Ectodermal cell (in vitro differentiated cells): Measurements from ENCODE around the gene NPIPB12. TPM values are rescaled to one million over a fixed set of nuclear protein-coding genes. Genes with fewer than 3 reads are reported as not detected.
"Not testable (repeated sequence)": the region's sequence is repeated elsewhere in the genome, so short reads cannot be mapped to it uniquely, and the experiment has no call there.

Source experiments
- H3K27ac ChIP-seq: 2 replicates; pipeline ENCODE4 v1.7.0; 2013; ENCODE audit warnings: mild to moderate bottlenecking, low read depth, low read length; ENCODE audit not compliant: insufficient read depth, poor library complexity, severe bottlenecking
- H3K27me3 ChIP-seq: 2 replicates; pipeline ENCODE4 v1.7.0; 2013; ENCODE audit warnings: mild to moderate bottlenecking, low read length; ENCODE audit not compliant: insufficient read depth, control insufficient read depth, poor library complexity, severe bottlenecking
- H3K36me3 ChIP-seq: one replicate; pipeline ENCODE4 v1.7.0; 2013; ENCODE audit warnings: low read length; ENCODE audit not compliant: control insufficient read depth, insufficient read depth
- H3K4me1 ChIP-seq: one replicate; pipeline ENCODE4 v1.7.0; 2013; ENCODE audit warnings: low read length; ENCODE audit not compliant: control insufficient read depth, insufficient read depth
- H3K4me3 ChIP-seq: 2 replicates; pipeline ENCODE4 v1.7.0; 2013; ENCODE audit warnings: low read depth, low read length, control low read depth; ENCODE audit not compliant: insufficient read depth
- H3K9me3 ChIP-seq: 2 replicates; pipeline ENCODE4 v1.7.0; 2013; ENCODE audit warnings: mild to moderate bottlenecking, low read length, moderate library complexity; ENCODE audit not compliant: control insufficient read depth
- WGBS, 2 experiments: methylation state at CpG; one replicate each; pipeline ENCODE4 v1.1.7; 2013; ENCODE audit warnings: missing lambda C conversion rate in 2 of 2; 5-methylcytosine and 5-hydroxymethylcytosine counted together
- polyA plus RNA-seq, 4 experiments: library from polyadenylated mRNA; stranded (reverse); fragments of 50-300 nt; gene quantifications; one replicate each; pipeline ENCODE4 v1.2.3, GENCODE V29; 2013

The NPIPB12 gene
- 27.5 TPM for polyA plus RNA-seq (2013, experiment 1 of 4)
- 30.0 TPM for polyA plus RNA-seq (2013, experiment 2 of 4)
- polyA plus RNA-seq (2013, experiment 3 of 4): 26.6 TPM
- polyA plus RNA-seq (2013, experiment 4 of 4): 35.0 TPM

DNA sequence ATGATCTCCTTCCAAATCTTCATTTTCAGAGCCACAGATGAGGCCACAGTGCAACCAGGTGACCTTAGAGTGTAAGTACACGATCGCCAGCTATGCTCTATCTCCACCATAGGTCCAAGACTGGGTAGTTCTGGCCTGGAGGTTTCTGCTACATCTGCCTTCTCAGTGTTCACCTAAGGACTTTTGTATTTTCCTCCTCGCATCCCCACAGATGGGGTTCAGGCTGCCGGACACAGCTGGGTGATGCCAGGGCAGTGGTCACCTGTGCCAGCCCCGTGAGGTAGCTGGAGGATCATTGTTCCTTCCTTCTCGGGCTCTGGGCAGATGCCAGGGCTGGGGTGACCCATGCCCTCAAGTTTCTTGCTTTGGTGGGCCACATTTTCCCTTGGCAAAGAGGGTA lies at the start of gene NPIPB12:
Gene NPIPB12, minus strand, starts transcription at position 101 of the 400 bp plus-strand sequence.
- H3K36me3 ChIP-seq, H3K4me3 ChIP-seq, H3K27ac ChIP-seq, H3K9me3 ChIP-seq, H3K4me1 ChIP-seq, H3K27me3 ChIP-seq: not testable (repeated sequence)
- no CpG with 5 or more reads among the region's 6 CpGs for WGBS, 2 experiments

DNA sequence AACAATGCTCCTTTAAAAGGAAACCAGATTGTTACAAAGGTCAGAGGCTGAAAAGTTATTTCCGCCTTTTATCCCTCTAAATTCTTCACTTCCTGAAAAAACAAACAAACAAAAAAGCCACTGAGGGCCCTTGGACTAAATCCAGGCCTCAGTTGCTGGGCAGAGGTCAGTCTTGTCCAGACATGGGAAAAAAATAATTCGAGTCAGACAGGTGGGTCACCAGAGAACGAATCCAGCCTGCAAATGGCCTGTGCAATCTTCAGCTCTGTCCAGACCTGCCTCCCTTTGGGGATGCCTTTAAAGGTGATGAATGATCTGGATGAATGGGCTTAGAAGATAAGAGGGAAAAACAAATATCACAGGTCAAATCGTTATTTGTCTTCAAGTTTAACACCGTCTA lies 15.3 kb upstream of the NPIPB12 start:
- not testable (repeated sequence) for H3K4me1 ChIP-seq, H3K36me3 ChIP-seq, H3K27ac ChIP-seq, H3K4me3 ChIP-seq, H3K27me3 ChIP-seq, H3K9me3 ChIP-seq
- WGBS, 2 experiments: 88 to 100% methylated on average over 1 of the region's 5 CpGs

DNA sequence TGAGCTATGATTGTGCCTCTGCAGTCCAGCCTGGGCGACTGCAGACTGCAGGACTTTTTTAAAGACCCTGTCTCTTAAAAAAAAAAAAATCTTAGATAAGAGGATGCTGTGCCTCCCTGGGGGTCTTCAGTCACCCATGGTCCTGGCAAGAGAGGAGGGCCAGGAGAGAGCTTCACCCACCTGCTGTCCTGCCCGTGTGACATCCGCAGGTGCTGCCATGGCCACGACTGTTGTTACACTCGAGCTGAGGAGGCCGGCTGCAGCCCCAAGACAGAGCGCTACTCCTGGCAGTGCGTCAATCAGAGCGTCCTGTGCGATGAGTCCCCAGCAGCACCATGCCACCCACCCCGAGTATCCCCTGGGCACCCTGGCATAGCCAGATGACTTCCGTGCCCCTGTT lies 23.9 kb downstream of the NPIPB12 start:
- H3K4me3 ChIP-seq, H3K27ac ChIP-seq, H3K27me3 ChIP-seq, H3K36me3 ChIP-seq, H3K4me1 ChIP-seq, H3K9me3 ChIP-seq: not testable (repeated sequence)
- WGBS, 2 experiments: 92 to 98% methylated on average over 3 to 4 of the region's 12 CpGs

DNA sequence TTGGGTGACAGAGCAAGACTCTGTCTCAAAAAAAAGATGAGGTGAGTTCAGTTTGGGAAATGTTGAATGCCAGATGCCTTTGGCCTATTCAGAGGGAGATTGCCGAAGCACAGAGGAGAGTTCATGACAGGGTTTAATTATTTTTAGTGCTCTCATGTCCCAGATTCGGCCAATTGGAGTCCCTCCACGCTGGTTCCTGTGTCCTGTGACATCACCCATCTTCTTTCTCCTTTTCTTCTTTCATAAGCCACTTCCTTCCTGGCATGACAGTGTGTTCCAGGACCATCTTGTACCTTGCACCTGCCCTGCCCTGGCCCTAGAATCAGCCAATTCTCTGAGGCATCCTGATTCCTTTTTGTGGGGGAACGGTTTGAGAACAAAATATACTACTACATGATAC lies 34.1 kb downstream of the NPIPB12 start:
- H3K27ac ChIP-seq: not testable (repeated sequence)
- no CpG with 5 or more reads among the region's 4 CpGs for WGBS, 2 experiments

DNA sequence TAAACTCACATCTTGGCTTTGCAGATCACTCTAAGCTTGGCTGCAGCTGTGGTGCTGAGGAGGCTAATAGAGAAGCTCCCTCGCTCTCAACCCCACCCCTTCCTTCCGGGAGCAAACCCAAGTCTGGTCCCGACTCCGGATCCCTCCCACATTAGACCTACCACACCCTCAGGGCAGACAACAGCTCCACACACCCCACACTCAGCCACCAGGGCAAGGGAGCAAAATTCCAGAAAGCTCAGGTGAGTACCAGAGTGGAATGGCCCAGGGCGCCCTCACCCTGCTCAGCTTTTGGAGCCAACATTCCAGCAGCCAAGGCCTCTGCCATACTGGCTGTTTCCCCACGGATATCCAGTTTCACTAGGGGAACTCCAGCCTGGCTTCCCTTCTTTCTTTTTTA lies 36.5 kb downstream of the NPIPB12 start:
- H3K27me3 ChIP-seq, H3K9me3 ChIP-seq, H3K4me1 ChIP-seq, H3K27ac ChIP-seq, H3K4me3 ChIP-seq, H3K36me3 ChIP-seq: not testable (repeated sequence)
- WGBS, 2 experiments: 81 to 86% methylated on average over 5 of the region's 6 CpGs

More for the DNA sequence above, 34.1 kb downstream of the NPIPB12 start:
- H3K4me1 ChIP-seq, H3K9me3 ChIP-seq, H3K36me3 ChIP-seq, H3K27me3 ChIP-seq, H3K4me3 ChIP-seq: not testable (repeated sequence)

DNA sequence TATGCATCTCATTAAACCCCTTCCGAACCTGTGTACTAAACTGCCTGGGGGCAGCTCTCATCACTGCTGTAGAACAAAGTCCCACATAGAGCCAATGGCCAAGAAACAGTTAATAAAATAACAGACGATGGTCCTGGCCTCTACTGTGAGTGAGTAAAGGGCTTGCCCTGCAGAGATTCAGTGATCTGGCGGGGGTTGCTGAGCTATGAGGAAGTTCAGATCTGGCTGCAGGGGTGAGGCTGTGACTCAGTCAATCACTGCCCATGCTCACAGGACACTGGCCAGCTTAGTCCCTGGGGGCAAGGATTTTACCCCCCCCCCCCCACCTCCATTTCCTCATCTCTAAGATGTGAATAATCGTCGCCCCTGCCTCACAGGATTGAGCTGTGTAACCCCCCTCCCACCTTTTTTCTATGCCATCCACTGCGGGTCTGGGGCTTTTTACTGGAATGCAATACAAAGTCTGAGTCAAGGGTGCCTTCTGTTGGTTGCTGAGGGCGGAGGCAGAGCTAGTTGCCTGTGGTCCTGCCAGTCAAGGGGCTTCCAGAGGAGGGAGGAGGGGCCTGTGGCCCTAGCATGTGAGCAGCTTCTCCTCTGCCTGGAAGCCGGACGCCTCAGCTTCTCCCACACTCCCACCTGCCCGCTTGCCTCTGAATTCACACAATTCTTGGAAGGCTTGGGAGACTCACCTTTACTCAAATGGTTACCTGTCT lies 38.4 kb downstream of the NPIPB12 start:
- not testable (repeated sequence) for H3K4me3 ChIP-seq, H3K27me3 ChIP-seq
- no CpG with 5 or more reads among the region's 10 CpGs for WGBS, 2 experiments

DNA sequence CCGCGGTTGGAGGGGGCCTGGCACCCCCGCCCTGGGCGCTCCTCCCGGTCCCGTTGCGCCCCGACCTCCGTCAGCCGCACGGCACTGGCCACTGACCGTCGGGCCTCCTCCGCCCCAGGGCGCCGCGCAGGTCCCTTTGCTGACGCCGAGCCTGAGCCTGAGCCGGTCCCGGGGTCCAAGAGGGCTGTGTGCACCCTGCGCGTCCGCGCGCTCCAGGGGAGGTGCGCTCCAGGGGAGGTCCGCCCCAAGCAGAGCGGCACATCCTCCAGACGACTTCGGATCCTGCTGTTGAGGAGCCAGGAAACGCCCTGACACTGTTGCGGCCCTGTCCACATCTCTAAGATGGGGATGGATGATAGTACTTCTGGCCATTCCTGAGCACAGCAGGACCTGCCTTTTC lies 39.3 kb downstream of the NPIPB12 start:
- H3K4me3 ChIP-seq, H3K27ac ChIP-seq, H3K4me1 ChIP-seq, H3K27me3 ChIP-seq, H3K9me3 ChIP-seq, H3K36me3 ChIP-seq: not testable (repeated sequence)
- WGBS, 2 experiments: no CpG with 5 or more reads among the region's 33 CpGs

More for the DNA sequence above, 38.4 kb downstream of the NPIPB12 start:
- not testable (repeated sequence) for H3K4me1 ChIP-seq, H3K27ac ChIP-seq, H3K9me3 ChIP-seq, H3K36me3 ChIP-seq

DNA sequence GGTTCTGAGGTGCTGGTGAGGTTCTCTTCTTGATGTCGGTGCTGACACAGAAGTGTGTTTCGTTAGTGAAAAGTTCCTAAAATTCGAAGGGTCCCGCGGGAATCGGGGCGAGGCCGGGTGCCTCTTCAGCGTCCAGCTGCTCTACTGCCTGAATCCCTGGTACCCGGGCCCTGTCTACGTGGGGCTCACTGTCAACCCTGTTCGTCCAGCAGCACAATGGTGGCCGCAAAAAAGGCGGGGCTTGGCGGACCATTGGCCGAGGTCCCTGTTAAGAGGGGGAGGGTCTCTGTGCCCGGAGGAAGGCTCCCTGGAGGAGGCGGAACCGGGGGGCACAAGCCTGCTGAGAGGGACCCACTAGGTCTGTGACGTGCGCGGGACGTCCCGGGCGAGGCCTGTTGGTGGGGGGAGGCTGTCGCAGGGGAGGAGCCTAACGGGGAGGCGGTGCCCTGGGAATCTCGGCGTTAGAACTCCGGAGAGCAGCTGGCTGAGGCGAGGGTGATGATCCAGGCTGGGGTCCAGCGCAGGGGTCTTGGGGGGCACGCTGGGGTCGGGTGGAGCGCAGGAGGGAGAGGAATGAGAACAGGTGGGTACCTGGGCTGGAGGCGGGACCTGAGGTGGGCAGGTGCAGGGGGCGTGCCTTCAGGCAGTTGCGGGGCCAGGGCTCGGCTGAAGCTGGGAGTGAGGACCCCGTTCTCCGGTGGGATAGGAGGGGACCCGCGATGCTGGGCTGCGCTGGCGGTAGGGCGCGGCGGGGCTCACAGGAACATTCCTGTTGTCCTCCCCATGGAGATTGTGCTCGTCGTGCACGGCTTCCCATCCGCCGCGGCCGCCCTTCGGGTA lies 40.0 kb downstream of the NPIPB12 start:
- H3K27ac ChIP-seq, H3K9me3 ChIP-seq, H3K4me3 ChIP-seq, H3K36me3 ChIP-seq, H3K27me3 ChIP-seq, H3K4me1 ChIP-seq: not testable (repeated sequence)
- WGBS, 2 experiments: no CpG with 5 or more reads among the region's 57 CpGs

DNA sequence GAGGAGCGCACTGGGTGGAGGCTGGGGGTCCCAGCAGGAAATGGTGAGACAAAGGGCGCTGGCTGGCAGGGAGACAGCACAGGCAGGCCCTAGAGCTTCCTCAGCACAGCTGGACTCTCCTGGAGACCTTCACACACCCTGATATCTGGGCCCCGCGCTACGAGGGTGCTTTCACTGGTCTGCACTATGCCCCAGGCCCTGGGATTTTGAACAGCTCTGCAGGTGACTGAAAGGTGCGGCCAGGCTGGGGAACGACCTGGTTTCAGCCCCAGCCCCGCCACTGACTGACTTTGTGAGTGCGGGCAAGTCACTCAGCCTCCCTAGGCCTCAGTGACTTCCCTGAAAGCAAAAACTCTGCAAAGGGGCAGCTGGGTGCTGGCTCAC lies 45.6 kb downstream of the NPIPB12 start:
- not testable (repeated sequence) for H3K36me3 ChIP-seq, H3K27ac ChIP-seq, H3K27me3 ChIP-seq, H3K4me1 ChIP-seq, H3K9me3 ChIP-seq, H3K4me3 ChIP-seq
- WGBS, 2 experiments: no CpG with 5 or more reads among the region's 9 CpGs

DNA sequence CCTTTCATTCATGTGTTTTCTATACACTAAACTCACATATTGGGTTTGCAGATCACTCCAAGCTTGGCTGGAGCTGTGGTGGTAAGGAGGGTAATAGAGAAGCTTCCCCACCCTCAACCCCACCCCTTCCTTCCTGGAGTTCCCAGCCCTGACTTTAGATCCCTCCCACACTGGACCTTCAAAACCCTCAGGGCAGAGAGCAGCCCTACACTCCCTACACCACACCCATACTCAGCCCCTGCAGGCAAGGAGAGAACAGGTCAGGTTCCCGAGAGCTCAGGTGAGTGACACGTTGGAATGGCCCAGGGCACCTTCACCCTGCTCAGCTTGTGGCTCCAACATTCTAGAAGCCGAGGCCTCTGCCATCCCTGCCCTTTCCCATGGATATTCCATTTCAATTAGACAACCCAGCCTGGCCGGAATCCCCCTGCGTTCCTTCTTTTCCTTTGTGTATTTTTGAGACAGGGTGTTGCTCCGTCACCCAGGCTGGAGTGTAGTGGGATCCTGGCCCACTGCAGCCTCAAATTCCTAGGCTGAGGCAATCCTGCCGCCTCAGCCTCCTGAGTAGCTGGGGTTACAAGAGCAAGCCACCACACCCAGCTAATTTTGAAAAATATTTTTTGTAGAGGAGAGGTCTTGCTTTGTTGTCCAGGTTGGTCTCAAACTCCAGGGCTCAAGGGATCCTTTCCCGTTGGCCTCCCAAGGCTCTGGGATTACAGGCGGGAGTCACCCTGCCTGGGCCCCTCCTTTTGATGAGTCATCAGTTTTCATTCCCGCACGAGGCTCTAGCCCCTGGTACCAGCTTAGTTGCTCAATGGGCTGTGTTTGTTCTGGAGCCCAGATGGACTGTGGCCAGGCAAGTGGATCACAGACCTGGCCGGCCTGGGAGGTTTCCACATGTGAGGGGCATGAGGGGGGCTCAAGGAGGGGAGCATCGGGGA lies 46.2 kb downstream of the NPIPB12 start, which contains the start of gene SULT1A4:
Gene SULT1A4, plus strand, starts transcription at position 208 of the 941 bp plus-strand sequence. CDS start 1,473 bp downstream, outside the sequence.
- not testable (repeated sequence) for H3K9me3 ChIP-seq, H3K4me1 ChIP-seq, H3K36me3 ChIP-seq, H3K4me3 ChIP-seq, H3K27ac ChIP-seq, H3K27me3 ChIP-seq
- no CpG with 5 or more reads among the region's 13 CpGs for WGBS, 2 experiments
